ENCODE results near the gene MYO3A.
"Not testable (repeated sequence)": the region's sequence is repeated elsewhere in the genome, so short reads cannot be mapped to it uniquely, and the experiment has no call there.

MYO3A gene

DNA sequence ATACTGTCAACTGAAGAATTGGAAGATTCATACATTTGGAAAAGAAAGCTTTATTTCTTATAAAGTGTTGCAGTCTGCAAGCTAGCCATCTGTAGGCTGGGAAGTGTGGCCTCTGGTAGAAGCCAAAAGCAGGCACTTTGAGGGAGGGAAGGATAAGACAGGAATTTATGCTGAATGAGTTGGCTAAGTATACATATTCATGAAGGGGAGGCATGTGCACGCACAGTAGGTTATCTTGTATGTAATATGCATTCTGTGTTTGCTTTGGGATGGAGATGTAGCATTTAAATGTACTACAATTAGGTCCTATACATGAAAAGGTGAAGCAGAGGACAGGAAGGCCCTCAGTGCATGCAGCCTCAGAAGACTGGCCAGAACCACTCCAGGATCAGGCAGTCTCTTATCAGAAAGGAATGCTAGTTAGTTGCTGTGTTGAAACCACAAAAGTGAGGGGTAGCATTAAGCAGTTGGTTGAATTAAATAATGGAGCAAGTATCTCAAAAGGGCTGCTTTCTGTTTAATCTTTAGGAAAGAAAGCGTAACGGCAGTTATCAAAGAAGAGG is 40.9 kb downstream of the MYO3A start:
- DNase-seq (ENCODE audit: low read depth in 4 of 4, low spot score in 1 of 4) = no peak

- no peak for DNase-seq (ENCODE audit: low read depth in 4 of 4, low spot score in 1 of 4)
These were observed 44.7 kb downstream of the MYO3A start for GRCh38 chr10:25978771-25979170.

DNA sequence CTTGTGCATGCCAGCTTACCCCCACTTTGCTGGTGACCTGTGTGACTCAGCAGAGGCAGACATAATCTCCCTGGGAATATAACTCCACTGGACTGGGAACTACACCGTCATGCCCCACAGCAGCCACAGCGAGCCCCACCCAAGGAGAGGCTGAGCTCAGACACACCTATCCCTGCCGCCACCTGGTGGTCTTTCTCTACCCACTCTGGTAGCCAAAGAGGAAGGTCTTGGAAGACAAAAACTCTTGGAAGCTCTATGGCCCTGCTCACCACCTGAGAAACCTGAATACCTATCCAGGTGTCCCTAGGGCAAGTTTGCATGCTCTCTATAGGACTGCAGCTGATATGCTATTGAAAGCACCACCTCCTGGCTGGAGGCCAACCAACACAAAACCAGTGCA is 48.1 kb downstream of the MYO3A start:
- DNase-seq (ENCODE audit: low read depth in 4 of 4, low spot score in 1 of 4) = no peak

DNA sequence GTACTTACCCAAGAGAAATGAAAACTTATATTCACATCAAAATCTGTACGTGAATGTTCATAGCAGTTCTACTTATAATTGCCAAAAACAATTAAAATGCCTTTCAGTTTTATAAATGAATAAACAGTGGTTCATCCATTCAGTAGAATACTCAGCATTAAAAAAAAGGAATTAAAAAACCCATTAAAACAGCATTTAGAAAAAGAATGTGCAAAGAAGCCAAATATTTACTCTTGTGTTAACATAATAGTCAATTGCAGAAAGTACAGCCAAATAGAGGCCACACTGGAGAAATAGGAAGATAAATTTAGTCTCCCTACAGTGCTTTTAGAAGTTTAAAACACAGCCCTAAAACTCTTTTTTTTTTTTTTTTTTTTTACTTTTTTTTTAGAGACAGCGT is 54.6 kb downstream of the MYO3A start:
- DNase-seq (ENCODE audit: low read depth in 4 of 4, low spot score in 1 of 4) = no peak

DNA sequence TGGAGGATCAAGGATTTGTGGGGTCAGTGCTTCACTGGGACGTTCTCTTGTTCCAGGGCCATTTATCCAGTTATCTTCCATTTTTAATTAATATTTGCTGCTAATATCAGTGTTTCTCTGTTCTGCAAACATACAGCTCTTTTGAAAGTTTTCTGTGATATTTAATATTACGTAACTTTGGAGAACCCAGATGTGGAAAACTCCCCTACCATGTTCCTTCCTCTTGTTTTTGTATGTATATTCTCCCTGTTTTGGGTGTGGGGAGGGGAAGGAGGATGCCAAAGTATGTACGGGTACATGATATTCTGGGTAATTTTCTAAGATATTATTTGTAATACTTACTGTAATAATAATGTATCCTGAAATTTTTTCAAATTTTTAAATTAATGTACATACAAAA is 55.9 kb downstream of the MYO3A start:
- DNase-seq (ENCODE audit: low read depth in 4 of 4, low spot score in 1 of 4) = no peak

DNA sequence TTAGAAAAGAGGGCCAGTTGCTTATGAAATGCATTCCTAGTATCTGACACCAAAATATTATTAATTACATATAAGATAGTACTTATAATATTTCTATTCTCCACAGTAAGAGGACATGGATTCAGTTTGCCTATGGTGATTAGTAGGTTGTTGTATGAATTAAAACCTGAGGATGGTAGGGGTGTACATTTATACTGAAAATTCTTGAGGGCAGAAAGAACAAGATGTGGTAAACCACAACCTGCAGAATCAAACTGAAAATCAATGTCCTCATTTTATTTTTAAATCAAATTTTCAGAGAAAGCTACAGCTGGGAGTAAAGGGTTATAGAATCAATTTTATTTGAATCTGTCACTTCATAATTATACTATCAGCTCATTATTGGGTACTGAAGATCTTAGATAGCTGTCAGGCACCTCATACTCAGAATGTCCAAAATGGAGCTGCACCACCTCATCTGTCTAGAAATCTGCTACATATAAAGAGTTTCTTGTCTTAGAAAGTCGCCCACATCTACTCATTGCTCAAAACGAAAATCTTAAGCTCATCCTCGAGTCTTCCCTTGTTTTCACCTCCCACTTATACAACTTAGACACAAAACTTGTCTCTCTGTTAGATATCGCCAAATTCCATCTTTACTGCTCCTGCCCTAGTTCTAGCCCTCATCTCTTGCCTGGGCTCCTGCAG is 65.4 kb downstream of the MYO3A start:
- DNase-seq (ENCODE audit: low read depth in 4 of 4, low spot score in 1 of 4) = no peak

GRCh38 chr10:26000971-26001370 is 66.9 kb downstream of the MYO3A start:
- no peak for DNase-seq (ENCODE audit: low read depth in 4 of 4, low spot score in 1 of 4)

- not testable (repeated sequence) for DNase-seq (ENCODE audit: low read depth in 4 of 4, low spot score in 1 of 4)
These were observed 68.4 kb downstream of the MYO3A start for GRCh38 chr10:26002466-26002865.

GRCh38 chr10:26015092-26015491 is 81.1 kb downstream of the MYO3A start:
- no peak for DNase-seq (ENCODE audit: low read depth in 4 of 4, low spot score in 1 of 4)

DNA sequence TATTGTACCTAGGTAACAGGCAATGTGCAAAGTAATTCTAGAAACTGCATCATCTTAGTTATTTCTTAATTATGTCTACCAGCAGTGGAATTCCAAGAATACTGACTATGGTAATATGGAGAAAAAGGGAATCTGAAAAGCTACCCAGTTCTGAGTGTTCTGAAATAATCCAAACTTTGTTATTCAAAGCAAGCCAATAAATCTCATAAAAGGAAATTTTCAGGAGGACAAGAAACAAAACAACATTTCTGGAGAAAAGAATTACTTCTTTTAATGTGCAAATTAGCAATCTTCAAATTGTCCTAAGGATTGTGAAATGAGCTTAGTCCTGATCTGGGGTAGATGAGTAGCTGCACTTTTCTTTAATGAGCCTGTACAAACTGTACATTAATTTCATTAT is 88.8 kb downstream of the MYO3A start:
- no peak for DNase-seq (ENCODE audit: low read depth in 4 of 4, low spot score in 1 of 4)

GRCh38 chr10:26024303-26024702 is 90.3 kb downstream of the MYO3A start:
- DNase-seq (ENCODE audit: low read depth in 4 of 4, low spot score in 1 of 4) = no peak

- no peak for DNase-seq (ENCODE audit: low read depth in 4 of 4, low spot score in 1 of 4)
These were observed 91.5 kb downstream of the MYO3A start for GRCh38 chr10:26025523-26025922.

- DNase-seq (ENCODE audit: low read depth in 4 of 4, low spot score in 1 of 4) = no peak
These were observed 95.8 kb downstream of the MYO3A start for GRCh38 chr10:26029858-26030257.

DNA sequence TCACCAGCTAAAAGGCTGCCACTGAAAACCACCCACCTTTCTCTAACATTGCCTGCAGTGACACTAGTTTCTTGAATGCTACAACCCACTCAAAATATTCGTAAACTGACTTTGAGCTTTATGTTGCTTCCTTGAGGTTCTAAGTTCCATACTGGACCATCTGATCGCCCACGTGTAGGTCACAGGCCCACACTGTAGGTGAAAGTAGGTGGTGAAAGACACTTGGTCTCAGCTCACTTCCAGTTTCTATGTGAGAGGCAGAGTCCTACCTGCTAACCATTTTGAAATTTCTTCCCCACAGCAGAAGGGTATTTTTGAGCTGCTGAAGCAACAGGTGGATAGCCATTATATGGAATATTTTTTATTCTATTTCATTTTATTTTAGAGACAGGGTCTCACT is 97.3 kb downstream of the MYO3A start:
- no peak for DNase-seq (ENCODE audit: low read depth in 4 of 4, low spot score in 1 of 4)

GRCh38 chr10:26043469-26043868 is 109.4 kb downstream of the MYO3A start:
- DNase-seq (ENCODE audit: low read depth in 4 of 4, low spot score in 1 of 4) = no peak

DNA sequence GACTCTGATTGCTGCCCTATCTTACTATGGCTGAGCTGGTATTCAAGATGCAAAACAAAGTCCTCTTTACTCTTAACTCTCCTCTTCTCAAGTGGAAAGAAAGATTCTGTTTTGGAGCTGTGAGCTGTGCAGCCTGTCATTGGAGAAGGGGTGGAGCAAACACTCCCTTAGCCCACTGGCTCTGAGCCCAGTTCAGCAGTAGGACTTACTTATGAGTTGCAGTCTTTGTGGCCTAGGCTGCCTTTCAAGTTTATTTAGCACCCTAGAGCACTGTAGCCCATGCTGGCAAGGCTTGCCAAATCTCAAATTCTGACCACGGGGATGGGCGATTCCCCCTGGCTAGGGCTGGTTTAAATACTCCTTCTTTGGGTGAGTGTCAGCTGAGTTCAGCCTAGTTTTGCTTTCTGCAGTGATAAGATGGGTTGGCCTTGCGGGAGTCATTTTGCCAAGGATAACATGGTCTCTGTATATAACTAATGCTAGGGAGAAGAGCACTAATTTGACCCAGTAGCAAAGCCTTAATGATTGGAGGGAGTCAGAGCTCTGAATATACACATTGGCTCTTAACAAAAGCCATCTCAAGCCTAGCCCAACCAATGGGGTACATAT is 110.2 kb downstream of the MYO3A start:
- no peak for DNase-seq (ENCODE audit: low read depth in 4 of 4, low spot score in 1 of 4)

DNA sequence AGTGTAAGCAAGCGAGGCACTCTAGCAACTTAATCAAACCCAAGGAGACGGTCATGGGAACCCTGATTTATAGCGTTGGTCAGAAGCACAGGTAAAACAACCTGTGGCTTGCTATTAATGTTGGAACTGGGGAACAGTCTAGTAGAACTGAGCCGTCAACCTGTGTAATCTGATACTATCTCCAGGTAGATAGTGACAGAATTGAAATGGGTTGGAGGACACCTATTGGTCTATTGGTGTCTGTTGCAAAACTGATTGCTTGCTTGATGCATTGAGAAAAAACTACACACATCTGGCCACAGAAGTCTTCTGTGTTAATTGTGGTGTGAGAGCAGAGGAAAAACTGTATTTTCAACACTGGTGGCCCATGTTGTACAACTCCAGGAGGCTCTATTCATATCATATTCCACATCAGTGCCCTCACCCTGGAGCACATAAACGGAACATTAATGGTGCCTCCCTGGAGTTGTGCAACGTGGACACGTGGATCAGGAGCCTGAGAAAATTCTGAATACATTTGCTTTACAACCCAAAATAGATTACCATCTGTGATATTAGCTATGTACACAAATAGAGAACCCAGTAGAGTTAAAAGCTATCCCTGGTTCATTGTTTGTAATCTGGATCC is 112.2 kb downstream of the MYO3A start:
- no peak for DNase-seq (ENCODE audit: low read depth in 4 of 4, low spot score in 1 of 4)

GRCh38 chr10:26048756-26049155 is 114.7 kb downstream of the MYO3A start:
- no peak for DNase-seq (ENCODE audit: low read depth in 4 of 4, low spot score in 1 of 4)

DNA sequence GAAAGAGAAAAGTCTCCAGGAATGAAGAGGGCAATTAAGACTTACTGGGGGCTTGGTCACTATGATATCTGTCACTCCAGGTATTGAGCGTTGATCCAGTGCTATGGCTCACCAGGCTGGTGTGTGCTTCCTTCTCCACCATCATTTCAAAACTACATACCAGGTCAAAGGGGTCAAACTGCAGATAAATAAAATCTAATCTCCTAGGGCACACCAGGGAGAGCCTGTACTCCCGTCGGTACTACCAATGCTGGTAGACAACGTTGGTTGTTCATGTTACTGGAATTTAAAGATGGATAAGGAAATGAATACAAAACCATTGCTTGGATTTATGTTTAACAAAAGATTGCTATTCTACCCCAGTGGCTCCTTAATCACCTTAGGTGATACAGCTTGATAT is 118.3 kb downstream of the MYO3A start:
- no peak for DNase-seq (ENCODE audit: low read depth in 4 of 4, low spot score in 1 of 4)

DNA sequence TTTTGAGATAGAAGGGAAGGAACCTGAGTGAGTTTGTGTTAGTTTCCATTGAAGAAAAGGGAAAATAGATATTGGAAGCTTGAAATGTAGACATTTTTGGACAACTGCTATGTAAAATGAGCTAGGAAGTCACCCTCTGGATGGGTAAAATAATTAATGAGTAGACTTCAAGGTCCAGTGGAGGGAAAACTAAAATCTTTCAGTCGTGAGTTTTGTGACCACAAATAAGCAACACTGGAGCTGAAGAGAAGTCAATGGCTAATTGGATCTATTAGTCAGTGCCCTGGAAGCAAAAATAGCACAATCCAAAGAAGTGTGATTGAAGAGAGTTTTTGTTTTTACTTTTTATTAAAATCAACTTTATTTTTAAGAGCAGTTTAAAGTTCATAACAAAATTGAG is 123.4 kb downstream of the MYO3A start:
- DNase-seq (ENCODE audit: low read depth in 4 of 4, low spot score in 1 of 4) = no peak

GRCh38 chr10:26064106-26064505 is 130.1 kb downstream of the MYO3A start:
- no peak for DNase-seq (ENCODE audit: low read depth in 4 of 4, low spot score in 1 of 4)

DNA sequence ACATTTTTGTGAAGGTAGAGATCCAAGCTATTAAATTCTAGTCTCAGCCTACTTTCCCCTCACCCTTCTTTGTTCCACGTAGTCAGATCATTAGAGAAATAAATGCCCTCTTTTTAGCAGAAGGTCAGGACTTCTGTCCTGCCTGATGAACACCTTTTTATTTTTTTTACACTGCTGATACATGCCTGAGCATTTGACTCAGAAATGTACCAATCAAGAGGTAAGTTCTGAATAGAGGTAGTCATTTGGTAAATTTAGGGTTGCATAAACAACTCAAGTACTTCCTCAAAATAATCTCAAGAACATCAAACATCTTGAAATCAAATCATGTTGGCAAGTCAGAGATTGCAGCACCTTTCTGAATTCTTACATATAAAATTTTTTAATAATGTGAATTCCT is 133.7 kb downstream of the MYO3A start:
- DNase-seq (ENCODE audit: low read depth in 4 of 4, low spot score in 1 of 4) = no peak

Data from stimulated activated CD4-positive, alpha-beta T cell treated with anti-CD3 and anti-CD28 coated beads, Interleukin-1b, Interleukin-23, amount 100 ng/mL, for 24 hours (primary cell).